SK-N-SH (cell line): ENCODE measurements around the gene CACNA1G. TPM values are rescaled to one million over a fixed set of nuclear protein-coding genes. Genes with fewer than 3 reads are reported as not detected.

Experiments used
- CTCF ChIA-PET: fragments of 300-600, 350-600 bp; formaldehyde crosslinking; extraction: SDS; loops from one replicate; lab custom pipeline; 2021; lab: Yijun Ruan, JAX
- POLR2A ChIA-PET: fragments of 350-600 bp; sonication (Branson Sonifier 250); formaldehyde crosslinking; extraction: SDS; loops from one replicate; lab custom pipeline; 2020; ENCODE audit warnings: antibody characterized with exemption, inconsistent platforms; lab: Yijun Ruan, JAX
- DNase-seq: peaks from one replicate; pipeline ENCODE4 v3.0.0; 2012
- H2AFZ ChIP-seq: fragments of 200-600 bp; sonication (generic); 2 replicates; pipeline ENCODE4 v1.8.1; 2016; ENCODE audit warnings: antibody characterized with exemption, mild to moderate bottlenecking, low read depth
- H3F3A ChIP-seq: fragments of 200-600 bp; sonication (generic); replicated peaks from 2 replicates; pipeline ENCODE3; 2016; ENCODE audit warnings: antibody characterized with exemption, mild to moderate bottlenecking; ENCODE audit not compliant: insufficient read depth
- H3K27ac ChIP-seq, 2 experiments: fragments of 200-500 bp in 1 of 2; fragments of 200-600 bp in 1 of 2; sonication (Bioruptor generic) in 1 of 2; sonication (generic), shearing (Covaris generic) in 1 of 2; 2 replicates each; pipeline versions ENCODE4 v1.5.1 to v1.6.1; 2014 to 2016; ENCODE audit warnings: low read depth in 2 of 2, inconsistent platforms in 1 of 2, low read length in 1 of 2, mild to moderate bottlenecking in 1 of 2, mixed read lengths in 1 of 2
- H3K27me3 ChIP-seq: fragments of 200-600 bp; sonication (generic), shearing (Covaris generic); 2 replicates; pipeline ENCODE4 v1.6.1; 2016; ENCODE audit warnings: mixed run types; ENCODE audit not compliant: insufficient read depth
- H3K36me3 ChIP-seq, 2 experiments: fragments of 200-500 bp in 1 of 2; fragments of 200-600 bp in 1 of 2; sonication (Bioruptor generic) in 1 of 2; sonication (generic) in 1 of 2; replicated peaks in 1 of 2; 2 replicates each; pipeline versions ENCODE3 to v1.5.1; 2014 to 2016; ENCODE audit warnings: low read length in 1 of 2, mild to moderate bottlenecking in 1 of 2; ENCODE audit not compliant: insufficient read depth in 2 of 2, control insufficient read depth in 1 of 2
- H3K4me1 ChIP-seq, 2 experiments: fragments of 200-500 bp in 1 of 2; fragments of 200-600 bp in 1 of 2; sonication (Bioruptor generic) in 1 of 2; sonication (generic), shearing (Covaris generic) in 1 of 2; 2 replicates each; pipeline versions ENCODE4 v1.5.1 to v1.6.1; 2014 to 2016; ENCODE audit warnings: low read depth in 1 of 2, low read length in 1 of 2, mixed run types in 1 of 2; ENCODE audit not compliant: insufficient read depth in 2 of 2, control insufficient read depth in 1 of 2
- H3K4me2 ChIP-seq: fragments of 200-600 bp; sonication (generic), shearing (Covaris generic); 2 replicates; pipeline ENCODE4 v1.6.1; 2017; ENCODE audit warnings: mixed run types
- H3K4me3 ChIP-seq, 2 experiments: fragments of 200-500 bp in 1 of 2; fragments of 200-600 bp in 1 of 2; sonication (Bioruptor generic) in 1 of 2; sonication (generic), shearing (Covaris generic) in 1 of 2; 2 replicates each; pipeline versions ENCODE4 v1.5.1 to v1.8.1; 2014 to 2016; ENCODE audit warnings: low read depth in 2 of 2, inconsistent platforms in 1 of 2, low read length in 1 of 2, mild to moderate bottlenecking in 1 of 2, mixed read lengths in 1 of 2, moderate library complexity in 1 of 2
- H3K79me2 ChIP-seq: fragments of 200-600 bp; sonication (generic); 2 replicates; pipeline ENCODE4 v1.8.1; 2017; ENCODE audit warnings: mild to moderate bottlenecking; ENCODE audit not compliant: insufficient read depth
- H3K9ac ChIP-seq: fragments of 200-600 bp; sonication (generic); 2 replicates; pipeline ENCODE4 v1.6.1; 2017; ENCODE audit warnings: mixed run types
- H3K9me2 ChIP-seq: fragments of 200-600 bp; sonication (generic); 2 replicates; pipeline ENCODE4 v1.6.1; 2017; ENCODE audit warnings: mixed run types
- H3K9me3 ChIP-seq: fragments of 200-600 bp; sonication (generic); 2 replicates; pipeline ENCODE4 v1.6.1; 2017; ENCODE audit warnings: mixed run types, mild to moderate bottlenecking, moderate library complexity
- H4K20me1 ChIP-seq: fragments of 200-600 bp; sonication (generic); 2 replicates; pipeline ENCODE4 v1.6.1; 2017; ENCODE audit warnings: mild to moderate bottlenecking, mixed run types; ENCODE audit not compliant: insufficient read depth
- CHD2 ChIP-seq: fragments of 150-350 bp; IDR thresholded peaks from 2 replicates; pipeline ENCODE4 v1.6.1; 2018; ENCODE audit warnings: low read length; ENCODE audit not compliant: partially characterized antibody
- GABPA ChIP-seq: IDR thresholded peaks from 2 replicates; pipeline ENCODE4 v1.4.0; 2012; ENCODE audit warnings: low read depth, mild to moderate bottlenecking
- PBX3 ChIP-seq: IDR thresholded peaks from 2 replicates; pipeline ENCODE4; 2012
- POLR2AphosphoS5 ChIP-seq: IDR thresholded peaks from 2 replicates; pipeline ENCODE4 v1.6.1; 2012; ENCODE audit warnings: low read depth, low read length
- RFX5 ChIP-seq: IDR thresholded peaks from 2 replicates; pipeline ENCODE4 v1.6.1; 2012; ENCODE audit warnings: mild to moderate bottlenecking, improper control_type of control experiment, low read length
- TCF12 ChIP-seq: IDR thresholded peaks from 2 replicates; pipeline ENCODE4 v1.4.0; 2012
- WGBS: methylation state at CpG from one replicate; pipeline ENCODE4 v1.1.6; 2017; ENCODE audit warnings: low lambda C conversion rate; 5-methylcytosine and 5-hydroxymethylcytosine counted together
- polyA plus RNA-seq, 3 experiments: library from polyadenylated mRNA; depleted of rRNA; stranded (reverse); fragments of >200 nt; gene quantifications; 2 replicates each; pipeline ENCODE4 v1.2.3, GENCODE V29; 2012

Gene CACNA1G
- polyA plus RNA-seq, 1 of the 3 experiments (the other 2 are of a cell fraction): 0.21 TPM

DNA sequence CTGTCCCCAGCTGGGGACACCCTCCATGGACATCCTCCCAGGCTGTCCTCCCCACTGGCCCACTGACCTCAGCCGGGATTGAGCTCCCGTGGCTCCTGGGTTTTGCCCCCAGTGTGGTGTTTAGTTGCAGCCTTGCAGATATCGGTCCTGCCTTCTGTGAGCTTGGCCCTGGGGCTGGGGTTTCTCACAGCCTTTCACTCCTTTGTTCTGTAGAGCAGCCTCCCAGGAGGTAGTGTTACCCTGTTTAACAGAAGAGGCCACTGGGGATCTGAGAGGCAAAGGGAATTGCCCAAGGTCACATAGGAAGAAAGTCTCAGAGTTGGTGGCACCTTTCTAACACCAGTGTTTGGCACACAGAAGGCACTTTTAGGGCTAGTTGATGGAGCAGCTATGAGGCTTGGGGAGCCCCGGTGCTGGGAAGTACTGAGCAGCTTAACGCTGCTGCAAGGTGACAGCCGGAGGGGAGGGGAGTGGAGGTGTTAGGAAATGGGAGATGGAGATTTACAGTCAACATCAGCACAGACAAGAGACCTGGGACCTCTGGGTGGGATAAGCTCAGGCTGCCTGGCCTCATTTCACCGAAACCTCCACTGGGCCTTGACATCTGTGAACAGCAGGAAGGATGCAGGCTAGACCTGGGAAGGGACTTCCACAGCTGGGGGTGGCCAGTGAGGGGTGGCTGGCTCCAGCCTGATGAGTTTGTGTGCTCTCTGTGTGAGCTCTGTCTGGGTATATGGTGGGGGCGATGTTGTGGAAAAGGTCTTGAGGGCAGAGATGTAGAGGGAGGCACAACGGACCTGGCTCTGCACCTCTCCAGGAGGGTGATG, 26.1 kb downstream of the CACNA1G start (continued):
- TF ChIP-seq RFX5 (no peak), CHD2 (no peak)

GRCh38 chr17:50587571-50587970, 27.1 kb downstream of the CACNA1G start:
- H3K4me2 ChIP-seq: no peak overlapping the region
- DNase-seq: no peak
- H3K36me3 ChIP-seq: no peaks in the 10 kb centered on the region
- H3K9ac ChIP-seq: no peak overlapping the region
- H3K27me3 ChIP-seq: peaks cover 16% of the 10 kb centered on the region
- H3K9me2 ChIP-seq: no peaks in the 10 kb centered on the region
- H3K4me1 ChIP-seq: peaks cover 0 to 52% of the 10 kb centered on the region in 2 experiments; a peak in 1 of 4 replicates
- no peaks in the 10 kb centered on the region for H3K79me2 ChIP-seq
- H3F3A ChIP-seq: no peaks in the 10 kb centered on the region
- no peaks in the 10 kb centered on the region for H3K9me3 ChIP-seq
- TF ChIP-seq GABPA: no peak
- H4K20me1 ChIP-seq: no peaks in the 10 kb centered on the region
- ChIA-PET CTCF (interaction anchor here (0.6 to 12.9 kb wide), 7 partner anchors 10 to 105 kb away, joined by 3 to 163 read pairs (median 3); no protein-coding TSS in a partner anchor), POLR2A (no interaction called here)
- no peak overlapping the region for H2AFZ ChIP-seq
- no peak overlapping the region for H3K27ac ChIP-seq
- H3K4me3 ChIP-seq: no peak overlapping the region
- WGBS: 84% methylated on average over 9 of the region's 9 CpGs

DNA sequence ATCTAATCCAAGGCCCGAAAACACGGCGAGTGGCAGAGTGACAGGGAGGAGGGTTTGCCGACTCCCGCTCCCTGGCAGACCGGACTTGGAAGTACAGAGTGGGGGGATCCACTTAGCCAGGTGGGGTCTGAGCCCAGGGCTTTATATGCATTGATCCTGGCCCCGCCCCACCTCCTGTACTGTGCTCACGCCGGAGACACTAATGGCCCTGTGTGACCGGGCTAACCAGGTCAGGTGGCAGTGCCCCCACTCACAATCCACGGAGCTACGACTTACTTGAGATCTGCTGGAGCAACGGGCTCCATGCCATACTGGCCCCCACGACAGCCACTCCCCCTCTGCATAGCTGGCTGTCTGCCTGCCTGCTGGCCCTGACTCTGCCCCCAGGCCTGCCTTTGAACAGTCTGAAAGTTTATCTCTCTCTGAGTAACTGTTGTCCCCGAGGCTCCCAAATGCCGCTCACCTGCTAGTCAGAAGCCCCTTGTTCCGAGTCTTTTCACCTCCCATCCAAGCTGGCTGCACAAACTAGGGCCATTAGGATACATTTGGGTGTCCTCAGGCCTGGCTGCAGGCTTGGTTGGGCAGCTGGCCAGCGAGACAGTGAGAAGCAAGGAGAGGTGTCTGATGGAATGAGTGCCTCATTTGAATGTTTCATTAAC, 28.0 kb downstream of the CACNA1G start:
- peaks cover 0 to 62% of the 10 kb centered on the region in 2 experiments; a peak in 1 of 4 replicates for H3K4me1 ChIP-seq
- H3K27ac ChIP-seq: no peak overlapping the region
- H3K9me2 ChIP-seq: no peaks in the 10 kb centered on the region
- H3K27me3 ChIP-seq: peaks cover 16% of the 10 kb centered on the region
- no peak overlapping the region for H3K9ac ChIP-seq
- 69% methylated on average over 18 of the region's 18 CpGs for WGBS
- no peak overlapping the region for H3K4me2 ChIP-seq
- no peaks in the 10 kb centered on the region for H3K36me3 ChIP-seq
- no peaks in the 10 kb centered on the region for H3K9me3 ChIP-seq
- no peaks in the 10 kb centered on the region for H3K79me2 ChIP-seq
- no peak overlapping the region for H3K4me3 ChIP-seq
- CTCF ChIA-PET: interaction anchor here (0.6 to 12.9 kb wide), 11 partner anchors 10 to 105 kb away, joined by 3 to 163 read pairs (median 3); no protein-coding TSS in a partner anchor
- H2AFZ ChIP-seq: no peak overlapping the region
- TF ChIP-seq TCF12 (no peak), POLR2AphosphoS5 (no peak), PBX3 (no peak)
- no peaks in the 10 kb centered on the region for H3F3A ChIP-seq
- POLR2A ChIA-PET: no interaction called here
- no peak for DNase-seq
- H4K20me1 ChIP-seq: no peaks in the 10 kb centered on the region
